GM21737 (cell line): ENCODE data around the gene PXN.
"Not testable (repeated sequence)": the region's sequence is repeated elsewhere in the genome, so short reads cannot be mapped to it uniquely, and the experiment has no call there.

ENCODE experiments used
- ATAC-seq: cut with Tn5 transposase; IDR thresholded peaks from one replicate; pipeline ENCODE4 v1.9.1; 2021; ENCODE audit warnings: mild to moderate bottlenecking, moderate library complexity; ENCODE audit not compliant: unreplicated experiment

The PXN gene

GRCh38 chr12:120211904-120212283, 53.6 kb downstream of the PXN start:
- ATAC-seq = no peak

DNA sequence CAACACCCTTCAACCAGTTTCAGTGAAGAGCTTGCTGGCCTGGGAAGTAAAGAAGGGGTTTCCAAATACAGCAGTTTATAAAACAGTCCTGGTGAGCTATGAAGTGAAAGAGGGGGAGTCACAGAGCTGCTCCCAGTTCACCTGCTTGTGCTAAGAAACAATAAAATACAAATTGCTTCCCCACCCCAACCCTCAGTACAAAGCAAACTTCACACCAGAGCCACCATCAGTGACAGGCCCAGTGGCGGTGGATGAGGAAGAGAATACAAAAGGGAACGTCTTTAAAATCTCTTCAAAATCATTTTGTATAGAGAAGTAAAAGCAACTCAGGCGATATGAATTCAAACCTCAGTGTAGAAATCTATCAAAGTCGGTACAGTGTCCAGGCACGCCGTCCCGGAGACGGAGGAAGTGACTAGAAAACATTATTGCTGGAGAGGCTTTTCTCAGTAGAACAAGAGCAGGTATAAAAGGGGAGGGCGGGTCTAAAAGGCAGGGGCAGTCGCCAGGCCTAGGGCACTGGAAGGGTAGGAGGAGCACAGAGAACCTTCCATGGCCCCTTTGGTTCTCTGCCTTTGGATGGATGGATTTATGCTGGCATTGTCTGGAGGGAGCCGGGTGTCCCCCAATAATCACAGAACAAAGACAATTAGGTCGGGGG, 54.2 kb downstream of the PXN start:
- ATAC-seq = no peak

GRCh38 chr12:120209851-120210250, 55.7 kb downstream of the PXN start:
- ATAC-seq = no peak

DNA sequence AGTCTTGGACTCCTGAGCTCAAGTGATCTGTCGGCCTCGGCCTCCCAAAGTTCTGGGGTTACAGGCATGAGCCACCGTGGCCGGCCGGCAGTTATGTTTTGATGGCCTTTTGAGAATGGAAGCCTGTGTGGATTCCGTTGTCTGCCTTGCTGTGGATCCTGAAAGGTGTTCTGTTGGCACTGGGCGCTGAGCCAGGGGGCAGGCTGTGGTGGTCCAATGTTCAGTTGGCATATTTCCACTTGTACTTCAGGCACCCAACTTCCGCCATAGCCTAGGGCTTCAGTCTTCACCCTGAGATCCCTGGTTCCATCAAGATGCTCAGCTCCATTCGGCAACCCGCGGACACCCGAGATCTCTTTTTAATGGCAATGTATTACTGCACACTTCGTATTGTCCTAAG, 58.3 kb downstream of the PXN start:
- ATAC-seq = no peak

GRCh38 chr12:120206781-120207180, 58.7 kb downstream of the PXN start:
- not testable (repeated sequence) for ATAC-seq

DNA sequence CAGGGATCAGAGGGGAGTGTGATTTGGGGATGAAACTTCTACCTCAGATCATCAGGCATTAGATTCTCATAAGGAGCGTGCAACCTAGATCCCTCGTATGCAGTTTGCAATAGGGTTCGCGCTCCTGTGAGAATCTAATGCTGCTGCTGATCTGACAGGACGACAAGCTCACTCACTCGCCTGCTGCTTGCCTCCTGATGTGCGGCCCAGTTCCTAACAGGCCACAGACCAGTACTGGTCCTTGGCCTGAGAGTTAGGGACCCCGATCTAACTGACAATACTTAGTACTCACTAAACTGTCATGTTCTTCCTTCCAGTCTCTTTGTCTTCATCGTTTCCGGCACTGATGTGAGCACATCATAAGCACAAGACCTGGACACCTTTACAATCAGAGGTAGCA, 59.3 kb downstream of the PXN start:
- ATAC-seq = no peak

- no peak for ATAC-seq
These were observed 61.4 kb downstream of the PXN start for GRCh38 chr12:120204171-120204570.

DNA sequence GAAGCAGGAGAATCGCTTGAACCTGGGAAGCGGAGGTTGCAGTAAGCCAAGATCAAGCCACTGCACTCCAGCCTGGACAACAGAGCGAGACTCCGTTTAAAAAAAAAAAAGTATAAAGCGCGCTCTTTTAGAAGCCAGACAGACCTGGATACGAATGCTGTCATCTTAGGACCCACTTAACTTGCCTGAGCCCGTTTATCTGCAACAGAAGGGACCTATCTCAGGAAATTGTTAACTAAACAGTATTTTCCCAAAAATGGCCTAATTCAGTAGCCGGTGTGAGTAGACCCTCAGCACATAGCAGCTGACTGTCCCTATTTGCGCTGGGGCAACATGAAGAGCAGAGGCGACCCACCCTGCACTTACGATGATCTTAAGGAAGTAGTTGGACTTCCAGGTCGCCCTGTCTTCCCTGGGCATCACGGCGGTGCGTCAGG, 65.1 kb downstream of the PXN start:
- no peak for ATAC-seq

DNA sequence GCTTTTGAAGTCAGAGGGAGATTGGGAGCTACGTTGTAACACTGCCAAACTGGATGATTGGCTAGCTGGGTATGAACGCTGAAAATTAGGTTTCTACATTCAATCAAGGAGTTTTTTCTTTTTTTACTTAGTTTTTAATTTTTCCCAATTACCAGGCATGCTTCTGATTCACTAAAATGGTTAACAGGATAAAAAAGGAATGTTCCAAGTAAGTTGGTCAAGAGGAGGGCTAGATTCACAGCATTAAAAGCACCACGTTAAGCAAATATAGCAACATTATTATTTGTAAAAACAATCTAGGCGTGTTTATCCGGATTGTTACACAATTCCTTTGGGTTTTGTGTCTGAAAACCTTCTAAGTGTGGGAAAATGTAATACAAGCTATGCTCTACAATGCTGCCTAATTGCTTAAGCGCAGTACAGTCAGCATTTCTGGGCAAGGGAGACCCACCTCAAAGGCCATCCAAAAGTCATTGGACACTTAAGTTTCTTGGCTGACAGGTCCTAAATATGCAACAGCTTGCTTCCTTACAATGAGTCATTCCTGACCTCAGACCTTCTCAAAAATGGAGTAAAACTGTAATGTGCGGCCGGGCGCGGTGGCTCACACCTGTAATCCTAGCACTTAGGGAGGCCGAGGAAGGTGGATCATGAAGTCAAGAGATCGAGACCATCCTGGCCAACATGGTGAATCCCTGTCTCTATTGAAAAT, 65.8 kb downstream of the PXN start:
- ATAC-seq = no peak

- no peak for ATAC-seq
These were observed 66.5 kb downstream of the PXN start for GRCh38 chr12:120199025-120199424.

DNA sequence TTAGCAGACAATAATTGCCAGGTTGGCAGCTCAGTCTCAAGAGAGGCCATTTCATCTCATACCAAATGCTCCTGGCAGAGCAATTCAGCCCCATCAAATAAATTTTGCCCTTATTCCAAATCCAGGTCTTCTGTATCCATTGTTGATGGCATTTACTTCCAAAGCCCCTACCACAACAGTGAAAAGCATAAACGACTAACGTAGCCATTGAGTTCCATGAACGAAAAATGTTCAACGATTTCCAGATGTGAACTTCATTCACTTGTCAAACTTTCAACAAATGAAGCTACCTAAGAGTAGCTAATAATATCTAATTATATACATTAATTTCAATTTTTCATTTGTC, 68.0 kb downstream of the PXN start:
- no peak for ATAC-seq

GRCh38 chr12:120196817-120197541, 68.6 kb downstream of the PXN start:
- ATAC-seq = not testable (repeated sequence)

DNA sequence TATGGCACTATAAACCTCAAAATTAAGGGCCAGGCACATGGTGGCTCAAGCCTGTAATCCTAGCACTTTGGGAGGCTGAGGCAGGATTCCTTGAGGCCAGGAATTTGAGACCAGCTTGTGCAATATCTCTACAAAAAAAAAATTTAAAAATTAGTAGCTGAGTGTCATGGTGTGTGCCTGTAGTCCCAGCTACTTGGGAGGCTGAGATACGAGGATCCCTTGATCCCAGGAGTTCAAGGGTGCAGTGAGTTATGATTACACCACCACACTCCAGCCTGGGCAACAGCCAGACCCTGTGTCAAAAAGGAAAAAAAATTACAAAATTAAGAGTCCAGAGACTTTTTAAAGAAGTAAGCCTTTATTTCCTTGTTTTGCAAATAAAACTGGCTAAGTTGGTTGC, 69.2 kb downstream of the PXN start:
- ATAC-seq = no peak

- peak; percentile 81 for ATAC-seq
These were observed 70.8 kb downstream of the PXN start, which contains the start of gene GCN1 for GRCh38 chr12:120194534-120195395. Gene GCN1, minus strand, starts transcription at chr12:120194715. Its CDS starts 18 bp downstream, at chr12:120194697.

DNA sequence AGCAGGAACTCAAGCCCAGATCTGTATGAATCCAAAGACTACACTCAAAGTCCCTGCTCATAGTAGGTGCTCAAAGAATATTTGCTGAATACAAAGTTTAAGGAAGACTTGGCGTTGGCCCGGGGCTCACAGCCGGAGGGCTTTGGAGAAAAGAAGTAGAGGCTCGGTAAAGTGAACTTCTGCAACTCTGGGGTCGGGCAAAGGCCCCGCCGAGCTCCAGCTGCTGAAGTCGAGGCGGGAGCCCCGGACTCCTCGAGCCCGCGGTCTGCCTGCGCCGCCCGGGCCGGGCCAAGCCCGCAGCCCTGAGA, 71.3 kb downstream of the PXN start:
- ATAC-seq = no peak

GRCh38 chr12:120193286-120193685, 72.2 kb downstream of the PXN start:
- not testable (repeated sequence) for ATAC-seq

DNA sequence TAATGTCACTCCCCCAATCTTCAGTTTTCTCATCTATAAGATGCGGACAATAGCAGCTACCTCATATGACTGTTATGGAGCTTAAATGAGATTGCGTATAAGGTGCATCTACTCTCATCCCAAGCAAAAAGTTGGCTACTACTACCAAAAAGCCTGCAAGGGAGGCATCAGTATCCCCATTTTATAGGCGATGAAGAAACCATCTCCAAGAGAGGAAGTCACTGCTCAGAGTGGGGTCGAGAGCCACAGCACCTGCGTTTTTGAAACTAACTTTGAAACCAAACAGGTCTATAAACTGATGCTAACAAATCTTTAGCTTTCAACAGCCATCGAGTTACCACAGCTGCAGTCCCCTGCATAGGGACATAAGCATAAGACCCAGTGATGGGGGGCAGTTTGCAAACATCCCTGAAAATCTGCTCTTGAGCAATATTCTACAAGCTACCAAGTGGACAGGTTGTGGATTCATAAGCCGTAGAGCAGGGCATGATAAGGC, 74.5 kb downstream of the PXN start:
- no peak for ATAC-seq

GRCh38 chr12:120190386-120190785, 75.1 kb downstream of the PXN start:
- no peak for ATAC-seq

GRCh38 chr12:120186654-120187053, 78.9 kb downstream of the PXN start:
- no peak for ATAC-seq

- no peak for ATAC-seq
These were observed 82.3 kb downstream of the PXN start for GRCh38 chr12:120183211-120183631.
